Activated CD4-positive, alpha-beta T cell treated with anti-CD3 and anti-CD28 coated beads for 4 hours (primary cell): ENCODE measurements around the gene SFT2D3.
A peak's percentile ranks its signal among the peaks of the same experiment; 100 is the strongest.

Experiments
- DNase-seq, 2 donors: peaks; one replicate each; pipeline ENCODE4 v3.0.0-alpha.2; 2020

The SFT2D3 gene

DNA sequence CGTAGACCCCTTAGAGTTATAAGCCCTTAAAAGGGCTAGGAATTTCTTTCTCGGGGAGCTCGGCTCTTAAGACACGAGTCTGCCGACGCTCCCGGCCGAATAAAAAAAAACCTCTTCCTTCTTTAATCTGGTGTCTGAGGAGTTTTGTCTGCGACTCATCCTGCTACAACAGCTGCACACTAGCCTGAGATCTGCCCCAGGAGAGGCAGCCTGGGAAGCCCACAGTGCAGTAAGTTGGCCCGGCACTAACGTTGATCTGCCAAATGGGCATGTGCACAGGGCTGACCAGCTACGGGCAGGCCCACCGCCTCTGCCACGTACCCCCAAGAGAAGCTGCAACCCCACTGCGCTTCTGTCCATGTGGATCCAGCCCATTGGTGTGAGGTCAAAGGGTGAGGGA, 17.5 kb upstream of the SFT2D3 start:
- DNase-seq: no peak

DNA sequence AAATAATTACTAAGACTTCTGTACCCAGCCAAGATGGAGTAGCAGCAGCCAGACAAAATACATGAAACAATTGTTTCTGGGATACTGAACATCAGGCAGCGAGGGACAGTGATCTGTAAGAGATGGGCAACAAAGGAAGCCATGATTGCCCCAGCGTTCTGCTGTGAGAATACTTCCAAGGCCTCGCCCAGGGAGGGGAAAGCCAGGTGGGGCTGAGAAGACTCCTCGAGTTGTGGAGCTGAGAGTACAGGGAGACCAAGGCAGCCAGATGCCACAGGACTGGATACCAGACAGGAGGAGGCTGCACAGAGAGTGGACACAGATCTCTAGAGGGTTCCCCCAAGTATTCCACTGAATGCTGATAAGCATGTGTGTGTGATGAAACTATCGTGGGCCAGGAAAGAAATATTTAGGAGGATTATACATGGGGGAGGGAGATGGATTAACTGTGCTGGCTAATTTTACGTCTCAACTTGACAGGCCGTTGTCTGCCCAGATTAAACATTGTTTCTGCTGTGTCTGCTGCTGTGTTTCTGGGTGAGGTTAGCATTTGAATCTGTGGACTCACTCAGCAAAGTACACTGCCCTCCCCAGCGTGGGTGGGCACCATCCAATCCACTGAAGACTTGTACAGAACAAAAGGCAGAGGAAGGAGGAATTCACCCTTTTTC, 15.8 kb upstream of the SFT2D3 start:
- DNase-seq: no peak

DNA sequence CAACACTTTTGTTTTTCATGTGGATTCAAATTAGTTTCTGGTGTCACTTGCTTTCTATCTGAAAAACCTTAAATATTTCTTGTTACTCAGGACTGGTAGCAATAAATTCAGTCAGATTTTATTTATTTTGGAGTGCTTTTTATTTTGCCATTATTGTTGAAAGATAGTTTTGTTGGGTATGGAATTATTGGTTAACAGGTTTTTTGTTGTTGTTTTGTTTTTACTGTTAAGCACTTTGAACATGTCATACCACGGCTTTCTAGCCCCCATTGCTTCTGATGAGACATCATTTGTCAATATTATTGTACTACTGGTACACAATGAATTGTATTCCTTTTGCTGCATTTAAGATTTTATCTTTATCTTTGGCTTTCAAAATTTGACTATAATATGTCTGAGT, 12.9 kb upstream of the SFT2D3 start:
- DNase-seq: no peak

DNA sequence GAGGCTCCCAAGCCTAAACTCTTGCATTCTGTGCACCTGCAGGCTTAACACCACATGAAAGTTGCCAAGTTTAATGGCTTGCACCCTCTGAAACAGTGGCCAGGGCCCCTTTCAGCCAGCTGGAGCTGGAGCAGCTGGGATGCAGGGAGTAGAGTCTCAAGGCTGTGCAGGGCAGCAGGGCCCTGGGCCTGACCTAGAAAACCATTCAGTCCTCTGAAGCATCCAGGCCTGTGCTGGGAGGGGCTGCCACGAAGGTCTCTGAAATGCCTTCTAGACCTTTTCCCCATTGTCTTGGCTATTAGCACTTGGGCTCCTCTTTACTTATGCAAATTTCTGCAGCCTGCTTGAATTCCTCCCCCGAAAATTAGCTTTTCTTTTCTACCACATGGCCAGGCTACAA, 10.6 kb upstream of the SFT2D3 start:
- no peak for DNase-seq

DNA sequence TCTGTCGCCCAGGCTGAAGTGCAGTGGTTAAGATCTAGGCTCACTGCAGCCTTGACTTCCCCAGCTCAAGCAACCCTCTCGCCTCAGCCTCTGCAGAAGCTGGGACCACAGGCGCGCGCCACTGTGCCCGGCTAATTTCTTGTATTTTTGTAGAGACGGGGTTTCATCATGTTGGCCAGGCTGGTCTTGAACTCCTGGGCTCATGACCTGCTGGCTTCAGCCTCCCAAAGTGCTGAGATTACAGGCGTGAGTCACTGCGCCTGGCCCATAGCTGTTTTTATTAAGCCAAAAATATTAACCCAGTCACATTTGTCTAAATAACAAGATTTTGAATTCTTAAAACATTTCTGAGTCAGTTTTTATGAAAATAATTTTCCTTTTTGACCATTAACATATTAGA, 6.3 kb upstream of the SFT2D3 start:
- DNase-seq: no peak

DNA sequence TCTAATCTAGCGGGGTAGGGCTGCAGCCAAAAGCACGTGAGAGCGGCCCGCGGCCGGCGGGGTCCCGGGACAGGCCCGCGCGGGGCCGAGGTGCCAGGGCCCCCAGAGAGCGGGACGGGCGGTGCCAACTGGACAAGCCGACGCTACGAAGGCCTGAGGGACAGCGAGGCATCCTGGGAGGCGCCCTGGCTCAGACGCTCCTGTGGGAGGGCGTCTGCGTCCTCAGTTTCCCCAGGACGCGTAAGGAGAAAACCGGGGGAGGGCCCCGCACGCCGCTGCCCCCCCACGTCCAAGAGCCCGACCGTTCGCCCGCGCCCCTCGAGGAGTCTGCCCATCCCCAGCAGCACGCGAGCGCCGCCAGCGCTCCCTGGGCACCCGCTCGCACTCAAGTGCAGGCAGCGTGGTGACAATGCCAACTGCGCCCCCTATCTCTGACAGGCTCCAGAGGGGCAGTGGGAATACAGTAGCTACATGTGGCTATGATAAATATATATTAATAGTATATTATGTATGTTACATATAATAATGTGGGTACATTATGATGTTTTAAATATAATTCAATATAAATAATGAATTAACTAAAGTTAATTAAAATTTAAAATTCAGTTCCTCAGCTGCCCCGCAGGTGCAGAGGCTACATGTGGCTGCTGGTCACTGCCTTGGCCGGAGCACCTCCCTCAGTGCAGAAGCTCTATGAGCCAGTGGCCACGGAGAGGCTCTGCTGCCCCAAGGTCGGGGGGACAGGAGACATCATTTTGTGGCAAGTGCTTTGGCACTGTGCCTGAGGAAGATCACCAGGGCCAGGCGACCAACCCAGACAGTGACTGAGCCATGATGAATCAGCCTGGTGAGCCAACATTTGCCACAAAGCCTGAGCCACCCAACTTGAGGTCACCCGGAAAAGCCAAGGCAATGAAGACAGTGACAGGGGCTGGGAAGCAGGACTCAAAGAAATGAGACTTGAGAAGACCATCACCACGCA, 5.5 kb upstream of the SFT2D3 start:
- DNase-seq: no peak

DNA sequence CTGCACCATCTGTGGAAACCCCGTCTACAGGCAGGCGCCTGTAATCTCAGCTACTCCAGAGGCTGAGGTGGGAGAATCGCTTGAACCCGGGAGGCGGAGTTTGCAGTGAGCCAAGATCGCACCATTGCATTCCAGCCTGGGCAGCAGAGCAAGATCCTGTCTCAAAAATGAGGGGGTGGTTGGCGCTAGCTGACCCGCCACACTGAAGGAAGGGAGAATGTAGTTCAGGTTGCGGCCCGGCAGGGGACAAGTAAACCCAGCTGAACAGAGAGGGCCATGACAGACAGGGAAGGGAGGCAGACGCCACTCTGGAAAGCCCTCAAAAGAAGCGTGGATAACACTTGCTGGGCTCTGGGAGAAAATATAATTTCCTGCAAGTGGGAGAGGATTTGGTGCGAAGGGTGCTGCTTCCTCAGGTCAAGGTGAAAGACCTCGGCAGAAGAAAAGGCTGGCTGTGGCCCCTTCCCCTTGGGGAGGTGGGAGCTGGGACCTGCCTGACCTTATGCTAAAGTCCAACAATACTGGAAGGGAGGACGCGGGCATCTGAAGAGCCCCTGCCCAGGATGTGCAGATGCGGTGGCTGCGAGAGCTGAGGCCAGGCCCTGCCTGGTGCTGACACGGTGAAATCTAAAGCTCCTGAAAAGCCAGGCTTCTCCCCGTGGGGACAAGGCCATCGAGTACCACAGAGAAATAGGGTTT, 3.7 kb upstream of the SFT2D3 start:
- no peak for DNase-seq

DNA sequence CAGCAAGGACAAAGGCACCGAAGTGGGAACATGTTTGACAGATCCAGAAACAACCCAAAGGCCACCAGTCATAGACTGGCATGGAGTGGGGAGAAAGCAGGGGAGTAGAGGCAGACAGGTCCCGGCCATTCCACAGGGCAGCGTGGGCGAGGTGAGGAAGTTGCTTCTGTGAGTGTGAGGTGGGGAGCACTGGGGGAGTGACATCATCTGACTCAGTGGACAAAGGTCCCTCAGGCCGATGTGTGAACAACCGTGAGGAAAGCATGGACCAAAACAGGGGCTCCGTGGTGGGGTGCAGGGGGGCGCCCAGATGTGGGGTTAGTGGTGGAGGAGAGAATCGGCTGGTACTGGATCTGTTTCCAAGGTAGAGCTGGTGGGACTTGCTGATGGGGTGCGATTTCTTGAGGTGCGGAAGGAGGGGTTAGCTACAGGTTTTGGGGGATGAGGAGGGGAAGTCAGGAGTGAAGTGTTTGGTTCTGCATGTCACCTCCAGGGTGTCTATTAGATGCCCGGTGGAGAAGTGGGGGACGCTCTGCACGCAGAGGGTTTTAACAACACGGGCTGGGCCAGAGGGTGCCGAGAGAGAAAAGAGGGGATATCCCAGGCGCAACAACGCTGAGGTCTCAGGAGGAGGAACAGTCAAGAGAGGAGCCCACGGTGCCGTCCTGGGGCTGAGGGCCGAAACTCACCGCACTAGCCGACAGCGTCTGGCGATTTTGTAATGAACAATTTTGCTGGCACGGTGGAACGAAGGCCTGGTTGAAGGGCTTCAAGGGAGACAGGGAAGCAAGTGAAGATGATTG, 2.5 kb upstream of the SFT2D3 start:
- DNase-seq: no peak

DNA sequence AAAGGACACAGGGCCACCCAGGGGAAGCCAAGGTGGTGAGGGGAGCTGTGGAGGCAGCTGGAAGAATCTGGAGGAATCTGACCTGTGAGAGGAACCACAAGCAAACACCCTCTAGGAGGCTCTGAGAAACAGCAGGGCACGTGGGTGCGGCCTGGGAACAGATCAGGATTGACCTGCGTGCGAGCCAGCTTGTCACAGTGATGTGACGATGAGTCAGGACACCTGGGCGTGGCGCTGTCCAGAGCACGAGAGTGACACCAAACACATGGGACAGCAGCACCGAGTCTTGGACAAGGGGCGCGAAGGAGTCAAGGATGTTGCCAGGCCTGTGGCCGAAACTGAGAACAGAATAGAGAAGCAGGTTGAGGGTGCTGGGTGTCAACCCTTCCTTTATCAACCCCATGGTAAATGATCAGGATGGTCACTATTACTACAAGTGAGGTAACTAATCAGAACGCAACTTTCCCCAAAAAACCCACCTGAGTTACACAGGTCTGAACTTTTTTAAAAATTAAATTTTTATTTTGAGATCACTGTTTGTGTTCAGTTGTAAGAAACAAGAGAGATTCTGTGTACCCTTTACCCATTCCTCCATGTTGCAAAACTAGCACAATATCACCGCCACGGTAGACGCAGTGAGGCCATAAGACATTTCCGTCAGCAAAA, 637 bp upstream of the SFT2D3 start:
- no peak for DNase-seq

DNA sequence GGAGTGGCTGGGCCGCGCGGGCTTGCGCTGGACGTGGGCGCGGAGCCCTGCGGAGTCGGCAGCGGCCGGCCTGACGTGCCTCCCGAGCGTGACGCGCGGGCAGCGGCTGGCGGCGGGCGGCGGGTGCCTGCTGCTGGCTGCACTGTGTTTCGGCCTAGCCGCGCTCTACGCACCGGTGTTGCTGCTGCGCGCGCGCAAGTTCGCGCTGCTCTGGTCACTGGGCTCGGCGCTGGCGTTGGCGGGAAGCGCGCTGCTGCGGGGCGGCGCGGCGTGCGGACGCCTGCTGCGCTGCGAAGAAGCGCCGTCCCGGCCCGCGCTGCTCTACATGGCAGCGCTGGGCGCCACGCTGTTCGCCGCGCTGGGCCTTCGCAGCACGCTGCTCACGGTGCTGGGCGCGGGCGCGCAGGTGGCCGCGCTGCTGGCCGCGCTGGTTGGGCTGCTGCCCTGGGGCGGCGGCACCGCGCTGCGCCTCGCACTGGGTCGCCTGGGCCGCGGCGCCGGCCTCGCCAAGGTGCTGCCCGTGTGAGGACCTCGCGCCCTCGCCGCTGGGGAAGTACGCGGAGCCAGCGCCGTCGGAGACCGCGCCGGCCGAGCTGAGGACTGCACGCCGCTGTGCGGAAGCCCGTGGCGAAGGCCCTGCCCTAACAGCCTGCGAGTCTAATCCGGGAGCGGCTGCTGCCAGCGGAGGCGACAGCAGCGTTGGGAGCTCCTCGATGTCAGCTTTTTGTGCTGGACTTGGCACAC, 526 bp downstream of the SFT2D3 start:
- peak; percentile 77 to 81 for DNase-seq

DNA sequence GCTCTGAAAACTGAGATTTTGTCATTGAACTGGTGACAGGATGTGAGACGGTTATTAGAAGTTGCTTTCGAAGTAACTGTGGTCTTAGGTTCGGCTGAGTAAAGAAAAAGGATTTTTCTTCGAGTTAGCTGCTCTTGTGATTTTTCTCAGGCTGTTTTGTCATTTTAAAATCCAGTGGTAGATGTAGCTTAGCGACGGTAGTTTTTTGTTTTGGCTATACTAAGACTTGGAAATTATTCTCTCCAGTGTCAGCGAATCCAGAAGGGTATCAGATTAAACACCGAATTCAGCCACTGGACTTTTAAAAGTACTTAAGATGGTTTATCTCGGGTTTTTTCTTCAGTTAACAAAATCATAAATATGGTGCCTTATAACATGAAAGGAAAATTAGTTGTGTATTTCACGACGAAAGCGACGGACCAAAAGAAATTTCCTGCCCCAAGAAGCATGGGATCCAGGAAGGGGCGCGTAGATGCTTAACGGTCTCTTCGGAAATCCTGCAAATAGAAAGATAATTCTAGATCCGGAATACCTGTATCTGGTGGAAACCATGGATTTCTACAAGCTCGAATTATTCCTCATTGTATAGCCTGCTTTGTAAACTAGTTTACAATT, 1.2 kb downstream of the SFT2D3 start:
- no peak for DNase-seq

DNA sequence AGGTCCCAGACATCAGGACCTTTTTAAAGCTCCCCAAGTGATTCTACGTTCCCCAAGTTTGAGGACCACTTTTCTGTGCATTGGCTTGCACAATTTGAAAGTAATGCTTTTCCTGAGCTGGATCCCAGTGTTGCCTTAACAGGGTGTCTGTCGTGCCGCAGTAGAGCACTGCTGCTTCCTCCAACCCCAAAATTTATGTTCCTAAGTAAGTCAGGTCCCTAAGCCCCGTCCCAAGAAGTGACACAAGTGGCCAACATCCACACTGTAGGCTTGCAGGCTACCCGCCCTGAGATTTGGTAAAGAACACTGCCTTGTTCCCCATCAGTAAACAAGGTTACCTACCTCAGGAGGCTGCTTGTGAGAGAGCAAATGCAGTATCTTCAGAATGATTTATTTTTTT, 2.0 kb downstream of the SFT2D3 start:
- no peak for DNase-seq

DNA sequence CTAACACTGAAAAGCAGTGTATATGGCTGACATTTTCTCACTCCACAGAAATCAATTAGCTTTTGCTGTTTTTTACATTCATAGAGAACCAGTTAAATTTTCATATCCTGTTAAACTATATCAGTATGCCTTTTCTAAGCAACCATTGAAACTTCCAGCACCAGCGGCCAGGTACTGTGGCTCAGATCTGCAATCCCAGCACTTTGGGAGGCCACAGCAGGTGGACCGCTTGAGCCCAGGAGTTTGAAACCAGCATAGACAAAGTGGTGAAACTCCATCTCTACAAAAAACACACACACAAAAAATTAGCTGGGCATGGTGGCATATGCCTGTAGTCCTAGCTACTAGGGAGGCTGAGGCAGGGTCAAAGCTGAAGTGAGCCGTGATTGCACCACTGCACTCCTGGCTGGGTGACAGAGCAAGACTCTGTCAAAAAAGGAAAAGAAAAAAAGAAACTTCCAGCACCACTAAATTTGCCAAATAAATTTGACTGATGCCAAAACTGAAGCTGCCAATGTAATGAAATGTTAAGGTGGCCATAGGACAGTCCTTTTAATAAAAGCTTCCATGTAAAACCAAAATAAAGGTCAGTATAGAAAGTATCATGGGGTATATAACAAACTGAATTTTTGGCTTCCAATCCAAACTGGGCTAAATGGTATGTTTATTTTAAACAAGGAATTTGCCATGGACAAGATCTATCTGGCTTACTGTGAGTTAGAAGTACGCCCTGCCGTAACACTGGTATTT, 3.5 kb downstream of the SFT2D3 start:
- no peak for DNase-seq

DNA sequence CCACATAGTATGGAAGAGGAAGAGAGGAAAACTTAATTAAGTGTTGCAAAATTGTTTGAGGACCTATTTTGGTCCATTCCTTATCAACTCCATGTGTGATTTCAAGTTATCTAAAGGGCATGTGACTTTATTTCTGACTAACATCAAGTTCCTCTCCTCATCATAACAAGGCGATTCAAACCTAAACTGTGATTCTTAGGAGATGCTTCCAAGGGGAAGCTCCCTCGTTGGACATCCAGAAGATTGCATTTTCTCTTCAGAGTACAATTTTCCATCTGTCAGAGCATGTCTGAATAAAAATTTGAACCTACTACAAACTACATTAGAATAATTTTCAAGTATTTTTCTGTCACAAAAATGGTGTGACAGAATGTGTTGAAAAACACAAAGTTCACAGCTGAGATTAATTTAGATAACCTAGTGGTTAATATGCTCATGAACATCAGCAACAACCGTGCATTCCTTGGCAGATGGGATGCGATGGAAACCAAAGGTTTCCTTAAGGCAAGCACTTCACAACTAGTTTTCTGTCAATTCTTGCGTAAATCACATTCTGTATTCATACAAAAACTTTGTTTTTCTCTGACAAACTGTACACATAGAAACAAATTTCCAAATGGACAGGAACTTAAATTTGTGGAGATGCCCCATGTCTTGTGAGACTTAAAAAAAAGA, 4.2 kb downstream of the SFT2D3 start:
- no peak for DNase-seq

DNA sequence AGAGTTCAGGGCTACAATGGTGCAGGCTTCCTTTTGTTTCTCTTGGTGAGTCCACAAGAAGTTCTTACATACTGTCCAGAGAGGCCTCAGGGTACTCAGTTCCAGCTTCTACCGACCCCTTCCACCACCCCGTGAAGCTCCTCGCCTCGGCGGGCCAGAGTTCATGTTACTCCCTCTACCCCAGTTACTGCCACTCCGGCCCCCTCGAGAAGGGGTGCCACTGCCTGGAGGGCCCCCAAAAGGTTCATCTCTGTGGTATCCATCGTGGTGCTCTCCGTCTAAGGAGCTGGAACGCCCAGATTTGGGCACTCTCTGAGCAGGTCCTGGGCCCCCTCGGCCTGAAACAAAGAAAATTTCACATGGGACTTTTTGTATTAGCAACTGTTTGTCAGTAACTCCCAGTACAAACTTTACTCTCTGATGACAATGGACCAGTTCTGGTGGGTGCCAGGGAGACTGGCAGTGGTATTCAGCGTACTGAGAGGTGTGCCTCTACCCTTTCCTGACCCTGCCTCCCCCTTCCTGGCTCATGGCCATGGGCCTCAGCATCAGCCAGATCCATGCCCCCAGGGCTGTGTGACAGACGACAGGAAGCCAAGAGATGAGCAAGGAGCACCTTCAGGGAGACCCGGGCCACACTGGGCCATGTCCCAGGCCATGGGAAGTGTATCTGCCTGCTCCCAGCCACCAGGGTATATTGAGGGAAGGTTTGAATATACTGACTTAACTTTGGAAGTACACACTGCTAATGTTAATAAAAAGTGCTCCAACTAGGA, 5.1 kb downstream of the SFT2D3 start:
- DNase-seq: no peak

DNA sequence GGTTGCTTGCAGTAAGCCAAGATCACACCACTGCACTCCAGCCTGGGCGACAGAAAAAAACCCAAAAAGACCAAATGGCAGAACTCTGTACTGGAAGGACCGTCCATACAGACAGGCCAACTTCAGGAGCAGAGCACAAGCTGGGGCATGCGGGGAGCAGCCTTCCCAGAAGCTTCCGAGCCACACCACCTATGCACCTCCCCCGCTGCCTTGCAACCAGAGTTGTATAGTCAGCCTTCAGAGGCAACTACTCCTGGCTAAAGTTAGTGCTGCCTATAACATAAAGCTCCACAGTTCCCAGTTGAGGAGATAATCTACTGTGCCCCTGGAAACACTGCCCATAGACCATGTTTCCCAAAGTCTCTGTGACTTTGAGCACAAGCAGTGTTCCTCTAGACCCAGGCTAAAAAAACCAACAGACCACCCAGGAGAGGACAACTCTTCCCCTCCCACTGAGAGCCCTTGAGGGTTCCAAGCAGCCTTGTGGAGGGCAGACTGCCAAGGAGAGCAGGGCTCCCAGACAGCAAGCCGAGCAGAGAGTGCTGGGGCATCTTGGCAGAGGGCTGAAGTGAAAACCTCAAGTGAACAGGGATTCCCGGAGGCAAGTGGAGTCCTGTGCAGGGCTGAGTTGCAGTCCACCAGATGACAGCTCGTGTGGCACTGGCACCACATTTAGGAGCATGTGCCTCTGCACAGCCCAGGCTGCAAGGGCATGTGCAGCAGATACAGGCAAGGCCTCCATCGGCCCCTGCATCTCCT, 6.8 kb downstream of the SFT2D3 start:
- no peak for DNase-seq

DNA sequence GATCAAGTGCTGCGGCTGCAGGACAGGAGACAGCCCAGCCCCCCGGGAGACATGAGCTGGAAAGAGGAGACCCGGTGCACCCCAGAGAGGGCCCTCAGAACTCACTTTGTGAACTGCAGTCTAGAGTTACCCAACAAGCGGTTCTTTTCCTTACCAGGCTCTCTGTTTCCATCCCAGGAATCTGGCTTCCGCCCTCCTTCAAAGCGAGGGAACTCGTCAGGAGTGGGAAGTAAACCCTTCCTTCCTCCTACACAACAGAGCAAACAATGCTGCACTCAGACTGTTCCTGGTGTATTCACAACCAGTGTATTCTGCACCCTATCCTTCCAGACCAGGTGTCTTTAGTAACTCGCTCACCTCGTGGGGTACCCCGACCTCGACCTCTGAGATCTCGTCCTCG, 8.0 kb downstream of the SFT2D3 start:
- no peak for DNase-seq

DNA sequence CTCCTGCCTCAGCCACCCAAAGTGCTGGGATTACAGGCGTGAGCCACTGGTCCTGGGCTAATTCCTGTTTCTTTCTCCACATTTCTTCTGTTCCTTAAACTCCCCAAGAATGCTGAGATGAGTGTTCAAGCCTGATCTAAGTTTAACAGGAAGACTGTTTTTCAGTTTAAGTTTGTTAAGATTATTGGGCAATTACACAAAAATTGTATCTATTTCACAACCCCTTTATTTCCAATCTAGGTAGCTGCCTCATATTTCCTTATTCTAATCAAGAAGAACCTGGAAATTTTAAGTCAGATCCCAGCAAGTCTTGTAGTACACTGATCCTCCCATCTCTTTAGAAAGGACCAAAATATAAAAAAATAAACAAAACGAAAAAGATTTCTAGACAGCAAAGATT, 11.7 kb downstream of the SFT2D3 start:
- DNase-seq: no peak
